Endometrial microvascular endothelial cells (primary cell): ENCODE measurements around the gene SLC17A2. TPM values are rescaled to one million over a fixed set of nuclear protein-coding genes. Genes with fewer than 3 reads are reported as not detected.

Experiments used
- in situ Hi-C: cut with HindIII; loops from 2 replicates; pipeline ENCODE4 v1.10.0; 2017; ENCODE audit warnings: low sequenced_read_pairs, low pct_unique_long_range_greater_than_20kb; ENCODE audit errors: inconsistent ontology term
- total RNA-seq: library from RNA; depleted of rRNA; stranded (reverse); fragments of >200 nt; gene quantifications from one replicate; pipeline ENCODE4 v1.2.3, GENCODE V29; 2015; ENCODE audit errors: inconsistent ontology term

The SLC17A2 gene
- total RNA-seq: not detected

- in situ Hi-C loops: no loop called here
These were observed at the start of gene SLC17A2 for GRCh38 chr6:25930532-25931410. TSS of gene SLC17A2 (minus strand) at chr6:25930691. CDS start at chr6:25925796, 4,895 bp downstream.

- in situ Hi-C loops: no loop called here
These were observed 45.6 kb upstream of the SLC17A2 start for GRCh38 chr6:25975923-25976560.

GRCh38 chr6:25973923-25974555 lies 43.5 kb upstream of the SLC17A2 start:
- in situ Hi-C loops: no loop called here

- in situ Hi-C loops: no loop called here
These were observed 42.4 kb upstream of the SLC17A2 start for GRCh38 chr6:25972902-25973301.

GRCh38 chr6:25972128-25972527 lies 41.6 kb upstream of the SLC17A2 start:
- in situ Hi-C loops: no loop called here

- in situ Hi-C loops: no loop called here
These were observed 40.8 kb upstream of the SLC17A2 start for GRCh38 chr6:25971187-25971821.

- in situ Hi-C loops: no loop called here
These were observed 38.3 kb upstream of the SLC17A2 start for GRCh38 chr6:25968769-25969168.

GRCh38 chr6:25966711-25967110 lies 36.2 kb upstream of the SLC17A2 start:
- in situ Hi-C loops: no loop called here

GRCh38 chr6:25965058-25965457 lies 34.6 kb upstream of the SLC17A2 start:
- in situ Hi-C loops: no loop called here

- in situ Hi-C loops: no loop called here
These were observed 33.1 kb upstream of the SLC17A2 start for GRCh38 chr6:25963426-25964123.

GRCh38 chr6:25962149-25963127 lies 31.9 kb upstream of the SLC17A2 start, which contains the start of gene TRIM38:
TSS of gene TRIM38 (plus strand) at chr6:25962802. CDS start at chr6:25966523, 3,721 bp downstream.
- in situ Hi-C loops: no loop called here

GRCh38 chr6:25961619-25962148 lies 31.2 kb upstream of the SLC17A2 start:
- in situ Hi-C loops: no loop called here

GRCh38 chr6:25960734-25961133 lies 30.2 kb upstream of the SLC17A2 start:
- in situ Hi-C loops: no loop called here

GRCh38 chr6:25959890-25960536 lies 29.5 kb upstream of the SLC17A2 start:
- in situ Hi-C loops: no loop called here

GRCh38 chr6:25958700-25959162 lies 28.2 kb upstream of the SLC17A2 start:
- in situ Hi-C loops: no loop called here

- in situ Hi-C loops: no loop called here
These were observed 25.7 kb upstream of the SLC17A2 start for GRCh38 chr6:25956226-25956625.

- in situ Hi-C loops: no loop called here
These were observed 24.3 kb upstream of the SLC17A2 start for GRCh38 chr6:25954756-25955155.
